OCI-LY7 (cell line): ENCODE measurements around the gene LRRC36. TPM values are rescaled to one million over a fixed set of nuclear protein-coding genes. Genes with fewer than 3 reads are reported as not detected.
A peak's percentile ranks its signal among the peaks of the same experiment; 100 is the strongest.

Source experiments
- BruUV-seq: library from RNA; stranded (reverse); fragments of 400-500 nt; replicated peaks from 2 replicates; lab custom pipeline; 2021; lab: Mats Ljungman, UMichigan
- CTCF ChIA-PET: fragments of 300-600 bp; sonication (Branson Sonifier 250); formaldehyde crosslinking; loops from one replicate; lab custom pipeline; 2022; ENCODE audit warnings: antibody characterized with exemption; ENCODE audit not compliant: unreplicated experiment; lab: Charles Lee
- POLR2A ChIA-PET: fragments of 300-600 bp; sonication (Branson Sonifier 250); formaldehyde crosslinking; loops from one replicate; lab custom pipeline; 2022; ENCODE audit warnings: antibody characterized with exemption; lab: Charles Lee
- DNase-seq: peaks from one replicate; pipeline ENCODE4 v3.0.0-alpha.2; 2015; ENCODE audit warnings: low spot score
- H2AFZ ChIP-seq: fragments of 200-600 bp; sonication (generic), shearing (Covaris generic); 2 replicates; pipeline ENCODE4 v1.6.1; 2014; ENCODE audit warnings: mild to moderate bottlenecking, antibody characterized with exemption, low read length, moderate library complexity
- H3K27ac ChIP-seq: fragments of 200-600 bp; sonication (generic); 2 replicates; pipeline ENCODE4 v1.5.1; 2014; ENCODE audit warnings: mixed run types, low read depth, mild to moderate bottlenecking, moderate library complexity, low read length, inconsistent platforms; ENCODE audit not compliant: poor library complexity, severe bottlenecking
- H3K36me3 ChIP-seq: fragments of 200-600 bp; sonication (generic); 2 replicates; pipeline ENCODE4 v1.6.1; 2014; ENCODE audit warnings: mild to moderate bottlenecking, antibody characterized with exemption, low read length, moderate library complexity, mixed read lengths; ENCODE audit not compliant: insufficient read depth
- H3K4me1 ChIP-seq: fragments of 200-600 bp; sonication (generic); 2 replicates; pipeline ENCODE4 v1.5.1; 2014; ENCODE audit warnings: mild to moderate bottlenecking, low read length; ENCODE audit not compliant: insufficient read depth, poor library complexity, severe bottlenecking
- H3K4me2 ChIP-seq: fragments of 200-600 bp; sonication (generic); 2 replicates; pipeline ENCODE4 v1.6.1; 2014; ENCODE audit warnings: mild to moderate bottlenecking, low read length
- H3K4me3 ChIP-seq: fragments of 200-600 bp; sonication (generic); 2 replicates; pipeline ENCODE4 v1.5.1; 2014; ENCODE audit warnings: mild to moderate bottlenecking, low read depth, low read length; ENCODE audit not compliant: poor library complexity, severe bottlenecking
- H3K79me2 ChIP-seq: fragments of 200-600 bp; sonication (generic); 2 replicates; pipeline ENCODE4 v1.6.1; 2016; ENCODE audit warnings: low read depth, mild to moderate bottlenecking, low read length, moderate library complexity, mixed read lengths; ENCODE audit not compliant: insufficient read depth
- H3K9me2 ChIP-seq: fragments of 200-600 bp; sonication (generic); 2 replicates; pipeline ENCODE4 v1.6.1; 2016; ENCODE audit warnings: mild to moderate bottlenecking, low read length, mixed read lengths; ENCODE audit not compliant: insufficient read depth
- H3K9me3 ChIP-seq: fragments of 200-600 bp; sonication (generic); 2 replicates; pipeline ENCODE4 v1.6.1; 2014; ENCODE audit warnings: mild to moderate bottlenecking, mixed run types, low read length, mixed read lengths
- H4K20me1 ChIP-seq: fragments of 200-600 bp; sonication (generic); 2 replicates; pipeline ENCODE4 v1.6.1; 2014; ENCODE audit warnings: mild to moderate bottlenecking, antibody characterized with exemption, low read length, moderate library complexity, mixed read lengths; ENCODE audit not compliant: insufficient read depth
- EZH2phosphoT487 ChIP-seq: fragments of 200-600 bp; sonication (generic); IDR thresholded peaks from 2 replicates; pipeline ENCODE4 v1.6.1; 2018; ENCODE audit warnings: low read depth, borderline replicate concordance, mild to moderate bottlenecking, mixed run types, antibody characterized with exemption, low read length, moderate library complexity, mixed read lengths
- intact Hi-C: fragments of 100-400 bp; cut with micrococcal nuclease; formaldehyde crosslinking; loops from one replicate; pipeline ENCODE4 v1.10.0; 2022; ENCODE audit not compliant: unreplicated experiment
- total RNA-seq, 2 experiments: library from RNA; depleted of rRNA in 1 of 2; stranded (reverse); fragments of >200 nt in 1 of 2; shearing (Covaris generic) in 1 of 2; gene quantifications; 2 replicates each; pipeline ENCODE4 v1.2.3, GENCODE V29; 2014 to 2022
- TF ChIP-seq, protein P1 (sequence below): fragments of 200-600 bp; sonication (generic); conservative IDR thresholded peaks from 2 replicates; pipeline ENCODE4 v1.5.1; 2014; ENCODE audit warnings: mild to moderate bottlenecking, antibody characterized with exemption, low read length, moderate library complexity, mixed read lengths

Gene LRRC36
- total RNA-seq, 2 experiments from 2014 or later = not detected

DNA sequence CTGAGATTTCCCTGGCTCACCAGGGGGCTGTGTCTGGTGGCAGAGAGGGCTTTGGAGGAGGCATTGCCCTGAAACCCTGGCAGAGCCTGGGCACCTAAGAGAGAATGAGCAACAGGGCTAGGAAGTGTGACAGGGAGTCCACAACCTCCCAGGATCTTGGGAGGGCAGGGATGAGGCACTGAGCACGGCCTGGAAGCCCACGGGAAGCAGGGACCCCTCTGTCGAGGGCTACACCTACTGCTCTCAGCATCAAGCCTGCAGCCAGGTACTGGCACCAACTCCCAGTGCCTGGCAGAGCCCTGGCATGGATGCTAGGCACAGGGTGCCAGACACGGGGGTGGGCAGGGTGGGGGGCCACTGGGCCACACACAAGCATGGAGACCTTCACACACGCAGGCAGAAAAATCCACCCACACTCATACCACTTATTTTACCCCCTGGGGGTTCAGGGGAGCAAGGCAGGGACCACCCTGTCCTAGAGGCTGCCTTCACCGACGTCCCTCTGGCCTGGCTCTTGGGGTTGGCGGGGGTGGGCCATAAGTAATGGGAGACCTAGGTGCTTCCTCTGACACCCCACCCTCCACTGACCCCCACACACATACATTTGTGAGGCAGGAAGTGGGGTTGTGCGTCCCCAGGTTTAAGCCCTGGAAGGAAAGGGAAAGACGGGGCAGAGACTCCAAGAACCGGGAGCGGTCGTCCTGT is 103.3 kb downstream of the LRRC36 start:
- no peaks in the 10 kb centered on the region for H3K9me3 ChIP-seq
- no peak for DNase-seq
- H4K20me1 ChIP-seq = no peaks in the 10 kb centered on the region
- no TSS peak for BruUV-seq
- no peaks in the 10 kb centered on the region for H3K79me2 ChIP-seq
- ChIA-PET CTCF (no interaction called here), POLR2A (no interaction called here)
- no peak overlapping the region for H2AFZ ChIP-seq
- peak overlapping the region; percentile 58; the same call in 1 of the 2 replicates for H3K4me2 ChIP-seq
- H3K4me3 ChIP-seq = no peak overlapping the region
- H3K4me1 ChIP-seq = no peaks in the 10 kb centered on the region
- H3K9me2 ChIP-seq = no peaks in the 10 kb centered on the region
- no peak overlapping the region for H3K27ac ChIP-seq
- intact Hi-C loops = no loop called here
- TF ChIP-seq EZH2phosphoT487 = no peak
- TF ChIP-seq, protein P1, sequence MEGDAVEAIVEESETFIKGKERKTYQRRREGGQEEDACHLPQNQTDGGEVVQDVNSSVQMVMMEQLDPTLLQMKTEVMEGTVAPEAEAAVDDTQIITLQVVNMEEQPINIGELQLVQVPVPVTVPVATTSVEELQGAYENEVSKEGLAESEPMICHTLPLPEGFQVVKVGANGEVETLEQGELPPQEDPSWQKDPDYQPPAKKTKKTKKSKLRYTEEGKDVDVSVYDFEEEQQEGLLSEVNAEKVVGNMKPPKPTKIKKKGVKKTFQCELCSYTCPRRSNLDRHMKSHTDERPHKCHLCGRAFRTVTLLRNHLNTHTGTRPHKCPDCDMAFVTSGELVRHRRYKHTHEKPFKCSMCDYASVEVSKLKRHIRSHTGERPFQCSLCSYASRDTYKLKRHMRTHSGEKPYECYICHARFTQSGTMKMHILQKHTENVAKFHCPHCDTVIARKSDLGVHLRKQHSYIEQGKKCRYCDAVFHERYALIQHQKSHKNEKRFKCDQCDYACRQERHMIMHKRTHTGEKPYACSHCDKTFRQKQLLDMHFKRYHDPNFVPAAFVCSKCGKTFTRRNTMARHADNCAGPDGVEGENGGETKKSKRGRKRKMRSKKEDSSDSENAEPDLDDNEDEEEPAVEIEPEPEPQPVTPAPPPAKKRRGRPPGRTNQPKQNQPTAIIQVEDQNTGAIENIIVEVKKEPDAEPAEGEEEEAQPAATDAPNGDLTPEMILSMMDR = no peak
- no peaks in the 10 kb centered on the region for H3K36me3 ChIP-seq

DNA sequence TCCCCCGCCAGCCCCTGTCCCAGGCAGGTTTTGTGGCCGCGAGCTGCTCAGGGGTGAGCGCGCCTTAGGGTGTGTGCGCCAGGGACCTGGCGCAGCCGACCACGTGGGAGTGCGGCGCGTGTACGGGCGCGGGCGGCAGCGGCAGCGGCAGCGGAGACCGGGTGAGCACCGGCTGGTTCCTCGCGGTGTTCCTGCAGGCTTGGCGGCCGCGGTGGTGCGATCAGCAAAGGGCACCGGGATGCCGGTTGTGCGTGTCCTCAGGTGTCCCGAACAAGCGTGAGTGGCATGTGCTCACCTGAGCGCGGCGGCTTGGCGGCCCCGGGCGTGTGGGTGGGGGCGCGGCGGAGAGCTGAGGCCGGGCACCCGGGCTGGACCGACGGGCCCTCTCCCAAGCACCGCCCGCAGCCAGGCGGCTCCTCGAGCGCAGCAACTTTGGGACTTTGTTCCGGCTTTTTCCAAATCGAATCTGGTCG is 103.9 kb downstream of the LRRC36 start:
- Histone ChIP-seq H3K4me2 (peak overlapping the region; percentile 58; the same call in 1 of the 2 replicates), H3K27ac (no peak overlapping the region), H3K4me3 (peak overlapping the region; percentile 46), H2AFZ (no peak overlapping the region), H3K4me1 (no peaks in the 10 kb centered on the region), H4K20me1 (no peaks in the 10 kb centered on the region), H3K36me3 (no peaks in the 10 kb centered on the region), H3K79me2 (no peaks in the 10 kb centered on the region), H3K9me2 (no peaks in the 10 kb centered on the region), H3K9me3 (no peaks in the 10 kb centered on the region)
- ChIA-PET POLR2A (no interaction called here), CTCF (no interaction called here)
- peak; percentile 4 for DNase-seq
- BruUV-seq = no TSS peak
- intact Hi-C loops = no loop called here
- TF ChIP-seq, protein P1 = no peak
- no peak for TF ChIP-seq EZH2phosphoT487
